Stimulated activated CD4-positive, alpha-beta T cell treated with anti-CD3 and anti-CD28 coated beads, TNF-alpha, amount 100 ng/mL, for 4 hours (primary cell): ENCODE data around the gene LRRC26.

ENCODE experiments used
- DNase-seq, 3 experiments: peaks; one replicate each; pipeline ENCODE4 v3.0.0-alpha.2; 2020; ENCODE audit warnings: low read depth in 3 of 3

The LRRC26 gene

GRCh38 chr9:137167747-137168572 lies 1.9 kb downstream of the LRRC26 start:
- DNase-seq: no peak

- no peak for DNase-seq
Observed at GRCh38 chr9:137167277-137167746, 2.5 kb downstream of the LRRC26 start.

DNA sequence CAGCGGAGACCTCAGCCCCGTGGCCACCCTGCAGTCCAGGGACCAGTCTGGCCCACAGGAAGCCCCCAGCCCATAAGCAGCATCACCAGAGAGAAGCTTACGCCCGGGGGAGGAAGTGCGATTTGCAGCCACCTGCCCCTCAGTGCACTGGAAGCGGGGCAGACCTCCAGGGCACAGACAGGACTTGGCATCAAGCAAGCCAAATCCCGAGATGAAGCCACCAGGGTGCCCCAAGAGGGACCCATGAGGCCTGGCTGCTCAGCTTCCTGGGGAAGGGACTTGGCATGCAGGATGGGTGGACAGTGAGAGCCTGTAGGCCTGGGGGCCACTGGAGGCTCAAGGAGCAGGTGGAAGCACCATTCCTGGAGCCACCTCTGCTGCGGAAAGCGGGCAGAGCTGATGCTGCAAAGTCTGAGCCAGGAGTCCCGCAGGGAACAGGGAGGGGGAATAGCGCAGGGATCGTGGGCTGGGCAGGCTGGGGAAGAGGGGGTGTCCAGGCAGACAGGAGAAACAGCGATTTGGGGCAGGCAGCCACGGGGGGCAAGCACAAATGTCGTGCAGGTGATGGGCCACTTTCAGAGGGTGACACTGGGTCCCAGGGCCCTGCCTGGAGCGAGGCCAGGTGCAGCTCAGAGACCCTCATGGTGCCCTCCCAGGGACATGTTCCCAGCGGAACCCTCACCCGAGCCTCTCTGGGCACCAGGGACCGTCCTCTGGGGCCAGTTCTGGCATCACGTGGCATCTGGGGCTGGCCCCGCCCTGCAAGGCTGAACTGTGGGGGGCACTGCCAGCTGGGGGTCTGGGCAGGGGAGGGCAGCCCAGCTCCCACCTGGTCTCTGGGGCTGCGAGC lies 3.2 kb downstream of the LRRC26 start:
- DNase-seq: no peak

- no peak for DNase-seq
Observed at GRCh38 chr9:137165250-137165836, 4.5 kb downstream of the LRRC26 start.

DNA sequence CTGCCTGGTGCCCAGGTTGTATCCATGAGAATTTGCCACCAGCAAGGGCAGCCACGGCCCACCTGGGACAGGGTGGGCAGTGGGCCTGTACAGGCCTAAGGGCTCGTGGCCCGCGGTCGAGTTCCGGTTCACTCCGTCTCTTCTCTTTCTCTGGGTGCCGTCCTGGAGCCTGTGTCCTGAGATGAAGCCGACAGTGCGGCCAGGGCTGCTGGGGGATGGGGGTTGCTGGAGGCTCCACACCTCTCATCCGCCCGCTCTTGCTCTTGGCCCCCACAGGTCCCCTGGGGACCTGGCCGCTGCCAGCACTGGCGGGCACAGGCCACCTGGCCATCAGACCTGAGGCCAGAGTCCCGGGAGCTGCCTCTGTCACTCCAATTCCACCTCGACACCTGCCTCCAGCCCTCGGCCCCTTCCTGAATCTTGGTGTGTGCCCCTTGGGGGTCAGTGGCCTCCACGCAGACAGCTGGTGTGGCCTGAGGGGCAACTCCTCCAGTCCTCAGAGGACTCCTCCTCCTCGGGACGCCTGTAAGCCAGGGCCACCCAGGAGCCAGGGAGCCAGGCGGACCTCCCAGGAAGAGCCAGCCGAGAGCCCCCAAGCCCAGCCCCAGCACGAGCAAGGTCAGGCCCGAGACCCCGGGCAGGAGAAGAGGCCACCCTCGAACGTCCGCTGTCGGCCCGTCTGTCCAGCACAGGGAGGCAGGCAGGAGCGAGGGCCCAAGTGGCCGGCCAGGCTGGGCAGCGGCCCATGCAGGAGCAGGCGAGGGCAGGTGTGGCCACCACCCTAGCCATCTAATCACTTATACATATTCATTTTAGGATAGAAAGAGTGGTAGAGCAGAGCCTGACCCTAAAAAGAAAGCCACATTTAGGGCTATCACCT lies 5.2 kb downstream of the LRRC26 start:
- no peak for DNase-seq

- no peak for DNase-seq
Observed at GRCh38 chr9:137163805-137164204, 6.0 kb downstream of the LRRC26 start.

GRCh38 chr9:137163365-137163715 lies 6.5 kb downstream of the LRRC26 start:
- DNase-seq: no peak

DNA sequence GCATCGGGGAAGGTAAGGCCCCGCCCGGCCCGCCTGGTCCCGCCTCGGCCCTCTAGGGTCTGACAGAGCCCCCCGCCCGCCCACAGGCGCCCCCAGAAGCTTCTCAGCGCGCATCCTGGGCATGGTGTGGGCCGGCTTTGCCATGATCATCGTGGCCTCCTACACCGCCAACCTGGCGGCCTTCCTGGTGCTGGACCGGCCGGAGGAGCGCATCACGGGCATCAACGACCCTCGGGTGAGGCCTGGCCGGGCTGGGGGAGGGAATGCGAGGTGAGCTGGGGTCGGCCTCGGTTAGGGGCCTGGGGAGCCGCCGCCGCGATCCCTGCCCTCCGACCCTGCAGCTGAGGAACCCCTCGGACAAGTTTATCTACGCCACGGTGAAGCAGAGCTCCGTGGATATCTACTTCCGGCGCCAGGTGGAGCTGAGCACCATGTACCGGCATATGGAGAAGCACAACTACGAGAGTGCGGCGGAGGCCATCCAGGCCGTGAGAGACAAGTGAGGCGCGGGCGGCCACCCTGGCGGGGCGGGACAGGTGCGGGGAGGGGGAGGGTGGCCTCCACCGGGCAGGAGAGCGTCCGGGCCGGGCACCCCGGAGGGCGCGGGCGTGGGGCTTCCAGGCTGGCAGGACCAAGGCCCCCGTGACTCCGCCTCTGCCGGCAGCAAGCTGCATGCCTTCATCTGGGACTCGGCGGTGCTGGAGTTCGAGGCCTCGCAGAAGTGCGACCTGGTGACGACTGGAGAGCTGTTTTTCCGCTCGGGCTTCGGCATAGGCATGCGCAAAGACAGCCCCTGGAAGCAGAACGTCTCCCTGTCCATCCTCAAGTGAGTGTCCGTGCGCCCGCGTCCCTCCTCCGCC lies 7.1 kb downstream of the LRRC26 start:
- no peak for DNase-seq

DNA sequence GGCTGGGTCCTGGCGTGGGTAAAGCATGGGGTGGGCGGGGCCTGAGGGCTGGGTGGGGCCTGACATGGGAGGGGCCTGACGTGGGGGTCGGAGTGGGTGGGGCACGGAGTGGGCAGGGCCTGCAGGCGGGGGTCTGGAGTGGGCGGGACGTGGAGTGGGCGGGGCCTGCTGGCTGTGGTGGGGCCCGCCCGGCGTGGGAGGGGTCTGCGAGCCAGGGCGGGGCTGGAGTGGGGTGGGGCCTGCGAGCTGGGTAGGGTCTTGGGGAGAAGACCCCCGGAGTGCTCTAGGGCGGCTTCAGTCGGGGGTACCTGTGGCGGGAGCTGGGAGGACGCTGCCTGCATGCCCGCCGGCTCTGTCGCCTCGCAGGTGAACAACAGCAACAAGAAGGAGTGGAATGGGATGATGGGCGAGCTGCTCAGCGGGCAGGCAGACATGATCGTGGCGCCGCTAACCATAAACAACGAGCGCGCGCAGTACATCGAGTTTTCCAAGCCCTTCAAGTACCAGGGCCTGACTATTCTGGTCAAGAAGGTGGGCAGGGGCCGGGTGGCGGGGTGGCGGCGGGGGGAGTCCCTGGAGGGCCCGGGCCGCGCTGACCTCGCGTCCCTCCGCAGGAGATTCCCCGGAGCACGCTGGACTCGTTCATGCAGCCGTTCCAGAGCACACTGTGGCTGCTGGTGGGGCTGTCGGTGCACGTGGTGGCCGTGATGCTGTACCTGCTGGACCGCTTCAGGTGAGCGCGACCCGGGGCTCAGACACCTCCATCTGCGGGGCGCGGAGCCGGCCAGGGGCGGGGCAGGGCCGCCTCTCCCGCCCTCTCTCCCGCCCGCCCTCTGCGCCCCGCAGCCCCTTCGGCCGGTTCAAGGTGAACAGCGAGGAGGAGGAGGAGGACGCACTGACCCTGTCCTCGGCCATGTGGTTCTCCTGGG lies 8.0 kb downstream of the LRRC26 start:
- DNase-seq: no peak

DNA sequence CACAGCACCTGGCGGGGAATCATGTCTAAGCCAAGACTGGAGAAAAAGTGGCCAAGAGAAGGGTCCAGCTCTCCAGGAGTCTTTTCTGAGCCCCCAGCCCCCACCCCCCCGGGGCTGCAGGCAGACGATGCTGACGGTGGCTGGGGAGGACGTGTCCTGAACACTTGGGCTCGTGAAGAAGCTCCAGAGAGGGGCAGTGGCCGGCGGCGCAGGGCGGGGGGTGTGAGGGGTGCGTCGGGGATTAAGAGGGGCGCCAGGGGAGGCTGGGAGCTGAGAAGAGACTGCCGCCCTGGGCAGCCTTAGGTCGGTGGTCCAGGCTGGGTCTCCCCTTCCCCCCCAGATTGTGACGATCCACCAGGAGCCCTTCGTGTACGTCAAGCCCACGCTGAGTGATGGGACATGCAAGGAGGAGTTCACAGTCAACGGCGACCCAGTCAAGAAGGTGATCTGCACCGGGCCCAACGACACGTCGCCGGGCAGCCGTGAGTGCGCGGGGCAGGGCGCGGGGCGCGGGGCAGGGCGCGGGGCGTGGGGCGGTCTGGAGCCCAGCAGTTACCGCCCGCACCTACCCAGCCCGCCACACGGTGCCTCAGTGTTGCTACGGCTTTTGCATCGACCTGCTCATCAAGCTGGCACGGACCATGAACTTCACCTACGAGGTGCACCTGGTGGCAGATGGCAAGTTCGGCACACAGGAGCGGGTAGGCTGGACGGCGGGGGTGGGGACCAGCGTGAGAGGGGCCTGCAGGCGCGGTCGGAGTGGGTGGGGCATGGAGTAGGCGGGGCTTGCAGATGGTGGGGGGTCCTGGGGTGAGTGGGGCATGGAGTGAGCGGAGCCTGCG lies 8.9 kb downstream of the LRRC26 start:
- no peak for DNase-seq

GRCh38 chr9:137160054-137160425 lies 9.8 kb downstream of the LRRC26 start:
- no peak for DNase-seq

DNA sequence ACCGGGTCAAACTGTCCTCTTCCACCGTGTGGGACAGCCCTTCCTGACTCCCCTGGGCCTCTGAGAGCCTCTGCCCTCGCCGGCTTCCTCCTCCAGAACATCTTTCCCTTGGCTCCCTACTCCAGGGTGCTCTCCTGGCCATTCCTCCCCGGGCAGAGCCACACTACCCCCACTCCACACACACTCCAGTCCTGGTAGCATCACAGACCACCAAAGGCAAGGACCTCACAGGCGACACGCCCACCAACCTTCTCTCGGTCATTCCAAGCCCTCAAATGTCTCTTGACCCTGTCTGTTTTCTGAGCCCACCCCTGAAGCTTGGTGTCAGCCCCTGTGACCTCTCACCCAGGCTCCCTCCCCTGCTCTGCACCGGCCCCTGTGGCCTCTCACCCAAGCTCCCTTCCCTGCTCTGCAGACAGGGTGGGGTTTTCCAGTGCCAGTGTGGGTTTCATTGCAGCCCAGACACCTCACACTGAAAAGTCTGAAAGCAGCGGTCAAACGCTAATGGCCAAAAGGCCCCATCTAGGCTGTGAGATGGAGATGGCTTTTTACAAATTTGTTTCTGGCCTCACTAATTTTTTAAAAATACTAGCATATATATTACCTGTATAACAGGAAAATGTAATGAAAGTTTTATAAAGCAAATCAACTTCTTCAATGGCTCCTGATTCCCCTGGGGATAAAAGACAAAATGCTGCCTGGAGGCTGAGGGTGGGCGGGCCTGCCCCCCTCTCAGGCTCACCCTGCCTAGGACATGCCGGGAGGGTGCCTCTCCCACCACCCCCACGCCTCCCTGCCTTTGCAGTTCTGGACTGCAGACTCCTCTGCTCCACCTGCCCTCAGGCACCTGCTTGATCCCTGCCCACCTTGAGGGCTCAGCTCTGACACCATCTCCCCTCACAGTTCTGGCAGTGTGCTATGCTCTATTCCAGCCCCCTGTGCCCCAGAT lies 10.5 kb downstream of the LRRC26 start:
- no peak for DNase-seq

DNA sequence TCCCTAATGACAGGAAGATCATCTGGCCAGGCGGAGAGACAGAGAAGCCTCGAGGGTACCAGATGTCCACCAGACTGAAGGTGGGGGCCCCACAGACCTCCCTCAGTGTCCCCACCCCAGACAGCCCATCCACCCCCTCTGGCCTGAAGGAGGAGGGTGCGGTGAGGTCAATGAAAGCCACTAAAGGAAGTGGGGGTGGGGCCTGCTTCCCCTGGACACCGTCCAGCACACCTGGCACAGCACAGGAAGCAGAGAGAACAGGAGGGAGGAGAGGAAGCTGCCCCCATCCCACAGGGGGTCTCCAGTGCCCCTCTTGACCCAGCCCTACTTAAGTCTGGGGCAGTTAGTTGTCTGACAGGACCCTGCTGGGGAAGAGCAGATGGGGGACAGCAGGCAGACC lies 11.2 kb downstream of the LRRC26 start:
- no peak for DNase-seq

DNA sequence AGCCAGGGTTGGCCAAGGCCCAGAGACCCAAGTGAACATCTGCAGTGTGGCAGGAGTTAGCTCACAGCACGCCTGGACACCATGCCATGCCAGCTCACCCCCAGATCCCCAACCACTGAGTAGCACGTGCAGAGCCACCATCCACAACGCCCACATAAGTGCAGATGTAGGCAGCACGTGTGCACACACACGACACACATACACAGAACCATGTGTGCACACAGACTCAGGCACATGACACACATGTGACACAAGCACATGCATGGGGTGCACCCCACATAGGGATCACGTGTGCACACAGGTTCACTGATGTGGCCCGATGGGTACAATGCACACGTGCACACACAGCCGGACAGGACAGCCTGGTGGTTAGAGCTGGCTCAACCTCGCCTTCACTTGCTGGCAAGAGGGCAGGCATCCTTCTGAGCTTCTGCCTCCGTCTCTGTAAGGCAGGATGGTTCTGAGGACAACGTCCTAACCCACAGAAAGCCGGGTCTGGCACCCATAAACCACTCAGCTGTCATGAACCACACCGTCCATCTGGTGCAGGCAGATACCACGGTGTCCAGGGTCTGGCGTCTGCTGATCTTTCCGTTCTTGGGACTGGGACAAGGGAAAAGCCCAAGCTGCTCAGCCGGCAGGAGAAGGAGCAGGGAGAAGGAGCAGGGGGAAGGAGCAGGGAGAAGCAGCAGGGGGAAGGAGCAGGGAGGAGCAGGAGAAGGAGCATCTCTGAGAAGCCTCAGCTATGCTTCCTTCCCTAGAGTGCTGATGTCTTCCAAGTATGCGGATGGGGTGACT lies 12.0 kb downstream of the LRRC26 start:
- no peak for DNase-seq

GRCh38 chr9:137156567-137157375 lies 13.1 kb downstream of the LRRC26 start:
- DNase-seq: peak; percentile 37 to 65 (median 59)
